Lower leg skin (tissue), 3 donors: Measurements from ENCODE around the gene HYAL1.

Experiments used
- CTCF ChIP-seq, 3 donors: fragments of 450-650 bp; IDR thresholded peaks; one replicate each; pipeline ENCODE4 v1.5.1; 2016; ENCODE audit warnings: antibody characterized with exemption in 3 of 3, mild to moderate bottlenecking in 3 of 3, moderate library complexity in 2 of 3
- POLR2A ChIP-seq, 2 donors: fragments of 450-650 bp; IDR thresholded peaks; one replicate each; pipeline ENCODE4 v1.6.1; 2016 to 2017; ENCODE audit warnings: antibody characterized with exemption in 2 of 2, mild to moderate bottlenecking in 1 of 2, moderate library complexity in 1 of 2

DNA sequence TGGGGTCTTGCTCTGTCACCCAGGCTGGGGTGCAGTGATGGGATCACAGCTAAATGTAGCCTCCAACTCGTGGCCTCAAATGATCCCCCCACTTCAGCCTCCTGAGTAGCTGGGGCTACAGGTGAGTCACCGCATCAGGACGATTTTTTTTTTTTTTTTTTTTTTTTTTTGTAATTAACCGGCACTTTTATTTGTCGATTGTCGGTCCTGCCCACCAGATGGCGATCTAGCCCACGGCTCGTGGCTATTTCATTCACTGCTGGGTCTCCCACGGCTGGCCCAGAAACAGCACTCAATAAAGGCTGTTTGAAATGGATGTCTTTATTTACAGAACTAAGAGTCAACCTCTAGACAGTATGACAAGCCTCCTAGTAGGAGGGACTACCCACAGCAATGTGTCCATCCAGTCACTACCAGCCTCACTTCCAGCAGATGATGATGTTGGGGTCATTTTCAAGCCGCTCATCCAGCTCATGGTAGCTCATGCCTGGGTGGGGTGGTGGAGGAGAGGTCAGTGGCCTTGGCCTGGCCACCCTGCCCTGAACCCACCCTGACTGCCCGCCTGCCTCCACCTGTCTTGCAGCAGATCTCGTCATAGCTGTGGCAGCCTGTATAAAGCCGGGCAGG, 43.9 kb upstream of the HYAL1 start:
- no peak for TF ChIP-seq CTCF (IDR thresholded peaks at IDR 0.05)
- no peak for TF ChIP-seq POLR2A (IDR thresholded peaks at IDR 0.05)
